ENCODE results near the gene VPS13D.
"Not testable (repeated sequence)": the region's sequence is repeated elsewhere in the genome, so short reads cannot be mapped to it uniquely, and the experiment has no call there.

The VPS13D gene

GRCh38 chr1:12505231-12505630, 275.4 kb downstream of the VPS13D start:
- DNase-seq: no peak

- no peak for DNase-seq
These were observed 275.9 kb downstream of the VPS13D start for GRCh38 chr1:12505639-12506280.

- DNase-seq: no peak
These were observed 276.8 kb downstream of the VPS13D start for GRCh38 chr1:12506281-12507280.

GRCh38 chr1:12507631-12508030, 277.8 kb downstream of the VPS13D start:
- no peak for DNase-seq

DNA sequence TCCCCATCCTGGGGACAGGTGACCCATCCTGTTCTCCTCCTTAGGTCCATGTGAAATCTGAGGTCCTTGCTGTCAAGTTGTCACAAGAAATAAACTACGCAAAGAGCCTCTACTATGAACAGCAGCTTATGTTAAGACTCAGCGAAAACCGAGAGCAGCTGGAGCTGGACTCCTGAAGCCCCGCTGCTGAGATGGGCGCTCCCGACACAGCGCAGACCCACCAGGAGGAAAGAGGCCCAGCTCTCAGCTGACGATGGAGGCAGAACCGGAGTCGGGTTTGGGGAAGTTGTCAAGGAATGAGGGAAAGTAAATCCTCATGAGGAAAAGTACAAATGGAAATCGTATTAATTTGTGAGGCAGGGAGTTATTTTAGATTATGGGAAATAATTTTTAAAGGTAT, 279.0 kb downstream of the VPS13D start:
- DNase-seq: no peak

DNA sequence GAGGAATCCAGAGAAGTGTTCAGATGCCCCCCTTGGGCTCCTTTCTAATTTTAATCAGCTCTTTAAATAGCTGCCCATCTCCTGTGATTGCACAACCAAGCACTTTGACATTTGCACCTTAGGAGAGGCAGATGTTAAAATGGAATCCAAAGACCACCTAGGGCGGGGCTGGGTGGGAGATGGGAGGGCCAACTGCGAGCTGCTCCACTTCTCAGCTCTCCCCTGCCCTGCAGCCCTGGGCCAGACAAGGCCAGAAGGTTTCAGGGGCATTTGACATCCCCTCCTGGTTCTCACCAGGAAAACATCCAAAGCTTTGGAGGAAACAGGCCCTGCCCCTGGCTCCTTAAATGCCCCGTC, 281.3 kb downstream of the VPS13D start:
- DNase-seq: no peak

DNA sequence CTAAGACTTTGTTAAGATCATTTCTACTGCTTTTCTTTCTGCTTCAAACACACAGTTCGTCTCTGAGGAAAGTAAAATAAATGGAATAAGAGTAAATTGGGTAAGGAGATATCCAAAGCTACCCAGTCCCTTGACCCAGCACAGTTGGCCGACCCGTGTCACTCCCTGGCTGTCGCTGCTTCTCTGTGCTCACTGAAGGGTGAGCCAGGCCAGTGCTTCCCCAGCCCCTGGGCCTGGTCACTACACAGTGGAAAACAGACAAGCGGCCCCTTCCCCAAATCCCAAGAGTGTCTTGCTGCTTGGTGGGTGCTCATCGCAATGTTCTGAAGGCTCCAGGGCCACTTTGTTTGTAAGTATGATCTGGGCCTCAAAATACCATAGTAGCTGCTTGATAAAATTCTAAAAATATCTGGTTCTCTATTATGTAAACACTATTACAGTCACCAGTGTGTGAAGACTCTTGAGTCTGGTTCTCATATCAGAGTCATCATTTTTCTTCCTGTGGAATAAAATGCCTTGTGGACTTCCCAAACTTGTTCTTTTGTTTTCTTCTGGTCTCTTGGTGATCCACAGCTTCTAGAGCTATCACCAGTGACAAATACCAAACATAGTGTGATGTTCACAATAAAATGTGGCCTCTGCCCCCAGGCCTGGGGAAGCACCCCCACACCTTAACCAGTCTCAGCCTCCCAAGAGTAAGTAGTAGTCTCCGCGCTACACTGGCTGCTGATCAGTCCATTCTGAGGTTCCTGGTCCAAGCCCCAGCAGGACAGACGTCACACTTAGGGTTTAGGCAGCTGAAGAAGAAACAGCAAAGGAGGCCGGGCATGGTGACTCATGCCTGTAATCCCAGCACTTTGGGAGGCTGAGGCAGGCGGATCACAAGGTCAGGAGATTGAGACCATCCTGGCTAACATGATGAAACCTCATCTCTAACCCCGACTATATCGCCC, 282.0 kb downstream of the VPS13D start:
- no peak for DNase-seq

DNA sequence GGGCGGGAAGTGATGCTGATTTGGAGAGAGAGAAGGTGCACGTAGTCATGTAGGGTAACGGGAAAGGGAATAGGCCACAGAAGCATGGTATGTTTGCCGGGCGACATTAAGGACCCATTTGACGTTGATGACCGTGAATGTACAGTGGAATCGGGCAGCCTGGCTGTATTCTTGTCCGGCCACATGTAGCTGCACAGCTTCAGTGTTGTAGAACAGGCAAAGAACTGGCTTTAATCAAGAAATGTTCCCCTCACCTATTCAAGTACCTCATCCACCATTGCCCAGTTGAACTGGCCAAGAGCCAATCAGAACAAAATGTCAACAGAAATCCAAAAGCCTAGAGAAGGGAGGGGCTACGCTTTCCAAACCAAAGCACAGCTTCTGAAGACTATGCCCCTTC, 283.4 kb downstream of the VPS13D start:
- DNase-seq: no peak

DNA sequence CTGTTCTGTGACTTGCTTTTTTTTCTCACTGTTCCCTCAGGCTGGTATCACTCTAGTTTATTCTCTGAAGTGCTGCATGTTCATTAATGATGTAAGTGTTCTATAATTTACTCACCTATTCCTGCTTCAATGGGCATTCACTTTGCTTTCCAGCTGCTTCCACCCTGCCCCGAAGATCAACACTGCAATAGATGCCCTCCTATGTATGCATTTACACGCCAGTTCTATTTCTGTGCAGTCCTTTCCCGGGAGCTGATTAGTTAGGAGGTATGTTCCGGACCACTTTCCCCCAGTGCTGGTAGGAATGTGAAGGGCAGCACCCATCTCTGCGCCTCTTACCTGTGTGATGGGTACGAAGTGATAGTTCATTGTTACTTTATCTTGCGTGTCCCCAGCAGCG, 284.8 kb downstream of the VPS13D start:
- DNase-seq: no peak

GRCh38 chr1:12515234-12515633, 285.4 kb downstream of the VPS13D start:
- no peak for DNase-seq

- no peak for DNase-seq
These were observed 286.9 kb downstream of the VPS13D start for GRCh38 chr1:12516741-12517140.

DNA sequence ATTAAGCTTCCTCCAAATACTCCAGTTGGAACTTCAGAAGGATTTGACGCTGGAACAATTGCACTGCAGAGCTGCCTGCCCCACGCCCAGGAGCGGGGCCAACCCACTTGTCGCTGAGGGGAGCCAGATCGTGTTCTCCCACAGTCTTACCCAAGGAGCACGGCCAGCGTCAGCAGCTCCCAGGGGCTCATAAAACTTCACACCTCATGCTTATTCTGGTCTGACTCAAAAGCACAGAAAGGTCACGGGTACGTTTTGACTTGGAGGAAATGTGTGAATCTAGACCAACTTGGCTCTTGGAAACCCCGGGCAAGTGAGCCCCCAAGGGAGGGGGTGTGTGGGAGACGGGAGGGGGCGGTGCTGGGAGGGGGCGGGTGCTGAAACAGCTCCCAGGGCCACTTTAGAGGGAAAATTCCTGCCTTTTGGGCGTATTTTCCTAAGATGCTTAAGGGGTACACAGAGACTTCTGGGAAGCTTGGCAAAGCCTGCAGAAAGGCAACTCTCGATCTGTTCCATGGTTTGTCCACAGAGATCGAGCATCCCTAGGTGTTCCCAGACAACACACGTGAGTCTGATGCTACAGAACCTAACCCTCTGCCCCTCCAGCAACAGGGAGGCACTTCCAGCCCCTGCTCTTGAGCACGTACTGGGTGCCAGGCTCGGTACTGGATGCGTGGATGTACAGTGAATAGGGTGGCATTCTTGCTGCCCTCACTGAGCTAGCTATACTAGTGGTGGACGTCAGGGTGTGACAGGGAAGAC, 289.3 kb downstream of the VPS13D start:
- no peak for DNase-seq

GRCh38 chr1:12519693-12520364, 290.0 kb downstream of the VPS13D start:
- DNase-seq: no peak

DNA sequence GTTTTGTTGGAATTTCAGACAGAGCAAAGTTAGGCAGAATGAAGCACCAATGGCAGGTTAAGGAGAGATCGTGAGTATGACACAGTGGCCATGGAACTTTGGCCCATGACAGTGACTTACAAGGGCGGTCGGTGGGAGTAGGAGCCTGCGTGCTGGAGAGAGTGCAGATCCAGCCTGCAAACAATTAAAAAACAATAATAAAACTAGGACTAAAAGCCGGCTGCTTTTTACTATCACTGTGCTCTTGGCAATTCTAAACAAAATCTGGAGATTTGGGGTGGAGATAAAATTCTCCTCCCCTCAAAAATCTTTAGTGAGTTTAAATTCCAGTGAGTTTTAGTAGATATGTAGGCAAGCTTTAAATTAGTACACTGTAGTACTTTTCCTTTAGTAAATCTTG, 291.3 kb downstream of the VPS13D start:
- DNase-seq: no peak

DNA sequence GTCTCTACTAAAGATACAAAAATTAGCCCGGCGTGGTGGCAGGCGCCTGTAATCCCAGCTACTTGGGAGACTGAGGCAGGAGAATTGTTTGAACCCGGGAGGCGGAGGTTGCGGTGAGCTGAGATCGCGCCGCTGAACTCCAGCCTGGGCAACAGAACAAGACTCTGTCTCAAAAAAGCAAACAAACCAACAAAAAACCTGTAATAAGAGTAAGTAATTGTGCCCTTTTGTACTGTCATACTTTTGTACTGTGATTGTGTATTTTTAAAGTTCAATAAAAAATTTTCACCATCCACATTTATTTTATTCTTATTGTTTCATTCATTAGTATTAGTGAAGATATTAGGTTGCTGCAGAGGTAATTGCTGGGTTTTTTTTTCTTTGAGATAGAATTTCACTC, 292.9 kb downstream of the VPS13D start:
- DNase-seq: not testable (repeated sequence)

DNA sequence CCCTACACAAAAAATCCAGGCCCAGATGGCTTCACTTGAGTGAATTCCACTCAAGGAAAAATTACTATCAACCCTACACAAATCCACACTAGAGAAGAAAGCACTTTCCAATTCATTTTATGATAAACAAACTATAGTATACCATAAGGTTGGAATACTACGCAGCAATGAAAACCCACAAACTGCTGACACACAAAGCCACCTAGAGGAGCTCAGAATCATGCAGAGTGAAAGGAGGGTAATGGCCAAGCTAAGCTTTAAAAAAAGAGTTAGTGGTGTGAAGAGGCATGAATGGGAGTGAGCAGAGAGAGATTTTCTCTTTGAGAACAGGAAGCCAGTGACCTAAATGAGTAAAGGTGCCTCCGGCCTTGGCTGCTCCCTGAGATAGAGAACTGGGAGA, 294.4 kb downstream of the VPS13D start:
- no peak for DNase-seq

- no peak for DNase-seq
These were observed 295.7 kb downstream of the VPS13D start for GRCh38 chr1:12525311-12526181.

- DNase-seq: no peak
These were observed 297.7 kb downstream of the VPS13D start for GRCh38 chr1:12527564-12527963.

GRCh38 chr1:12528021-12528852, 298.4 kb downstream of the VPS13D start:
- no peak for DNase-seq

All from DMS79 (cell line).